Gastrocnemius medialis (tissue), 4 donors: ENCODE measurements around the gene DIP2C.

Experiments used
- CTCF ChIP-seq, 5 experiments: fragments of 450-650 bp in 3 of 5; fragments of 200-600 bp in 2 of 5; sonication (generic) in 2 of 5; IDR thresholded peaks in 4 of 5; conservative IDR thresholded peaks in 1 of 5; 1 replicate in 4 of 5; 2 replicates in 1 of 5; pipeline ENCODE4 v1.5.1; 2016 to 2019; ENCODE audit warnings: antibody characterized with exemption in 5 of 5, mild to moderate bottlenecking in 3 of 5, moderate library complexity in 3 of 5
- POLR2A ChIP-seq, 2 donors: fragments of 450-650 bp; IDR thresholded peaks; one replicate each; pipeline ENCODE4 v1.6.1; 2017; ENCODE audit warnings: antibody characterized with exemption in 2 of 2, mild to moderate bottlenecking in 2 of 2, moderate library complexity in 2 of 2

GRCh38 chr10:581776-582330 lies 107.6 kb downstream of the DIP2C start:
- TF ChIP-seq CTCF (IDR thresholded peaks at IDR 0.05 in 4 of 5, conservative IDR thresholded peaks at IDR 0.05 in 1 of 5), result no peak
- TF ChIP-seq POLR2A (IDR thresholded peaks at IDR 0.05), result no peak
